HL-60 (cell line): ENCODE results near the gene CLIC6.

Source experiments
- CTCF ChIP-seq: IDR thresholded peaks from one replicate; pipeline ENCODE4 v1.5.1; 2011; ENCODE audit warnings: low read length, control low read depth, inconsistent platforms; ENCODE audit not compliant: insufficient read depth
- GABPA ChIP-seq: IDR thresholded peaks from 2 replicates; pipeline ENCODE4 v1.6.1; 2012; ENCODE audit warnings: low read depth
- POLR2AphosphoS5 ChIP-seq: IDR thresholded peaks from 2 replicates; pipeline ENCODE4 v1.6.1; 2012; ENCODE audit warnings: low read depth
- REST ChIP-seq: IDR thresholded peaks from 2 replicates; pipeline ENCODE4 v1.6.1; 2012; ENCODE audit warnings: low read depth; ENCODE audit not compliant: insufficient replicate concordance
- SPI1 ChIP-seq: IDR thresholded peaks from 2 replicates; pipeline ENCODE4 v1.6.1; 2012; ENCODE audit warnings: low read depth, mild to moderate bottlenecking, borderline replicate concordance

- no peak for TF ChIP-seq CTCF
- no peak for TF ChIP-seq POLR2AphosphoS5
- no peak for TF ChIP-seq REST
- TF ChIP-seq GABPA, result no peak
- TF ChIP-seq SPI1, result no peak
These were observed 96.8 kb downstream of the CLIC6 start for GRCh38 chr21:34765619-34766018.
